ENCODE data around the gene FGF14. TPM values are rescaled to one million over a fixed set of nuclear protein-coding genes. Genes with fewer than 3 reads are reported as not detected.

Gene FGF14
- total RNA-seq, 1 experiment from 2014 or later = not detected

DNA sequence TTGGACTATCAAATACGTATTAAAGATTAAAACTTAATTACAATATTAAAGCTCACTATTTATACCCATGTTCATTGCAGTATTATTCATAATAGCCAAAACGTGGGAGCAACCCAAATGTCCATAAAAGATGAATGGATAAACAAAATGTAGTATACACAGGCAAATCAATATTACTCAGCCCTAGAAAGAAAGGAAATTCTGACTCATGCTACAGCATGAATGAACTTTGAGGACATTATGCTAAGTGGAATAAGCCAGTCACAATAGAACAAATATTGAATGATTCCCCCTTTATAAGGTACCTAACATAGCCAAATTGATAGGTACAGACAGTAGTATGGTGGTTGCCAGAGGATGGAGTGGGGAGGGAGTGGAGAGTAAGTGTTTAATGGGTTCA is 457.3 kb downstream of the FGF14 start:
- DNase-seq (peak; percentile 48), ATAC-seq (peak; percentile 43)
- no peak overlapping the region for H3K27ac ChIP-seq (ENCODE audit: low read length)
- no peak overlapping the region for H2AFZ ChIP-seq (ENCODE audit: low read length)
- POLR2A ChIA-PET (ENCODE audit: unreplicated experiment) = no interaction called here
- intact Hi-C loops (cut with micrococcal nuclease) = loop anchor here (5.0 kb wide), 2 partner anchors 198 to 613 kb away; no protein-coding TSS in a partner anchor
- no TSS peak for BruUV-seq (replicated peaks)
- no peaks in the 10 kb centered on the region for H4K20me1 ChIP-seq (ENCODE audit: low read length)
- H3F3A ChIP-seq (ENCODE audit: low read length, unreplicated experiment) = no peaks in the 10 kb centered on the region
- H3K9me3 ChIP-seq (ENCODE audit: low read length) = no peaks in the 10 kb centered on the region
- H3K79me2 ChIP-seq (ENCODE audit: low read length) = no peaks in the 10 kb centered on the region
- H3K36me3 ChIP-seq (ENCODE audit: low read depth, low read length) = no peaks in the 10 kb centered on the region
- no peak for TF ChIP-seq EZH2phosphoT487 (IDR thresholded peaks at IDR 0.05; ENCODE audit: borderline replicate concordance, low read length)
- no peak for TF ChIP-seq EZH2 (IDR thresholded peaks at IDR 0.05; ENCODE audit: low read length, unreplicated experiment)
- TF ChIP-seq, protein P1, sequence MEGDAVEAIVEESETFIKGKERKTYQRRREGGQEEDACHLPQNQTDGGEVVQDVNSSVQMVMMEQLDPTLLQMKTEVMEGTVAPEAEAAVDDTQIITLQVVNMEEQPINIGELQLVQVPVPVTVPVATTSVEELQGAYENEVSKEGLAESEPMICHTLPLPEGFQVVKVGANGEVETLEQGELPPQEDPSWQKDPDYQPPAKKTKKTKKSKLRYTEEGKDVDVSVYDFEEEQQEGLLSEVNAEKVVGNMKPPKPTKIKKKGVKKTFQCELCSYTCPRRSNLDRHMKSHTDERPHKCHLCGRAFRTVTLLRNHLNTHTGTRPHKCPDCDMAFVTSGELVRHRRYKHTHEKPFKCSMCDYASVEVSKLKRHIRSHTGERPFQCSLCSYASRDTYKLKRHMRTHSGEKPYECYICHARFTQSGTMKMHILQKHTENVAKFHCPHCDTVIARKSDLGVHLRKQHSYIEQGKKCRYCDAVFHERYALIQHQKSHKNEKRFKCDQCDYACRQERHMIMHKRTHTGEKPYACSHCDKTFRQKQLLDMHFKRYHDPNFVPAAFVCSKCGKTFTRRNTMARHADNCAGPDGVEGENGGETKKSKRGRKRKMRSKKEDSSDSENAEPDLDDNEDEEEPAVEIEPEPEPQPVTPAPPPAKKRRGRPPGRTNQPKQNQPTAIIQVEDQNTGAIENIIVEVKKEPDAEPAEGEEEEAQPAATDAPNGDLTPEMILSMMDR (conservative IDR thresholded peaks at IDR 0.05; ENCODE audit: low read depth, low read length) = no peak
- H3K27me3 ChIP-seq (ENCODE audit: low read length) = peaks cover 10% of the 10 kb centered on the region; the same call in 1 of the 2 replicates
- H3K9me2 ChIP-seq (replicated peaks; ENCODE audit: low read length) = no peaks in the 10 kb centered on the region
- H3K9ac ChIP-seq (ENCODE audit: low read length) = no peak overlapping the region
- H3K4me3 ChIP-seq (ENCODE audit: low read length) = no peak overlapping the region
- CTCF ChIA-PET = interaction anchor here (0.6 kb wide), 1 partner anchor 169 kb away, joined by 3 read pairs; no protein-coding TSS in a partner anchor
- no peak overlapping the region for H3K4me2 ChIP-seq (ENCODE audit: low read length)
- H3K4me1 ChIP-seq (ENCODE audit: insufficient read depth, low read length) = no peaks in the 10 kb centered on the region

DNA sequence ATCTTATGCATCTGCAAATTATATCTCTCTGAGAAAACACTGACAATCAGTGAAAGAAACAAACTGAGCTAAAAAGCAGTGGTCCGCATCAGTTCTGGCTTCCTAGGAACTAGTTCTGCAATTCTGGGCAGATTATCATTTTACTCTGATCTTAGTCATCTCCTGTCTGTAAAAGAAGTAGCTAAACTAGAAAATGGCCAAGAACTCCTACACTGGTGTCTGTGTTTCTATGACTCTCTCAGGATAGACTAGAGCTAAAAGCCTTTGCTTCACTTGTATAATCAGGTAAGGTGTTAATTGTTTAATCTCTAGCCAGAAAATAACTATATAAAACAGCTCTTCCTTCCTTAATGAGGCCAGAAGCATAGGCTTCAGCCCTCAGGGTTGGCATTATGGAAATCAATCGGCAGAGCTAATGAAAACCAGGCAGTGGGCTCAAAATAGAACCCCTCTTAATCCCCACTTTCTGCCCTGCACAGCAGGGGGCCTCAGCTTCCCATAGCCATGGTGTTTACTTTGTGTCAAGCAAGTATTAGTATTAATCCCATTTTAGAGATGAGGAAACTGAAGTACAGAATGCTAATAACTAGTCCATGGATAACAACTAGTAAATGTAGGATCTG is 459.2 kb downstream of the FGF14 start:
- no TSS peak for BruUV-seq (replicated peaks)
- H3K4me1 ChIP-seq (ENCODE audit: insufficient read depth, low read length) = no peaks in the 10 kb centered on the region
- no peak overlapping the region for H3K4me2 ChIP-seq (ENCODE audit: low read length)
- intact Hi-C loops (cut with micrococcal nuclease) = loop anchor here (5.0 kb wide), 2 partner anchors 200 to 615 kb away; no protein-coding TSS in a partner anchor
- DNase-seq (peak; percentile 9), ATAC-seq (peak; percentile 38; the same call in 1 of the 2 replicates)
- no peaks in the 10 kb centered on the region for H4K20me1 ChIP-seq (ENCODE audit: low read length)
- no peak overlapping the region for H3K9ac ChIP-seq (ENCODE audit: low read length)
- ChIA-PET CTCF (interaction anchor here (0.7 to 0.8 kb wide), 3 partner anchors 137 to 1030 kb away, joined by 3 to 4 read pairs (median 3); no protein-coding TSS in a partner anchor), POLR2A (ENCODE audit: unreplicated experiment) (no interaction called here)
- no peaks in the 10 kb centered on the region for H3K9me3 ChIP-seq (ENCODE audit: low read length)
- H3K27me3 ChIP-seq (ENCODE audit: low read length) = peaks cover 29% of the 10 kb centered on the region
- no peak overlapping the region for H3K4me3 ChIP-seq (ENCODE audit: low read length)
- H3K27ac ChIP-seq (ENCODE audit: low read length) = no peak overlapping the region
- TF ChIP-seq EZH2 (IDR thresholded peaks at IDR 0.05; ENCODE audit: low read length, unreplicated experiment) (no peak), EZH2phosphoT487 (IDR thresholded peaks at IDR 0.05; ENCODE audit: borderline replicate concordance, low read length) (no peak)
- TF ChIP-seq, protein P1 (conservative IDR thresholded peaks at IDR 0.05; ENCODE audit: low read depth, low read length) = no peak
- no peaks in the 10 kb centered on the region for H3K36me3 ChIP-seq (ENCODE audit: low read depth, low read length)
- H3K9me2 ChIP-seq (replicated peaks; ENCODE audit: low read length) = no peaks in the 10 kb centered on the region
- H3F3A ChIP-seq (ENCODE audit: low read length, unreplicated experiment) = no peaks in the 10 kb centered on the region
- H2AFZ ChIP-seq (ENCODE audit: low read length) = no peak overlapping the region
- no peaks in the 10 kb centered on the region for H3K79me2 ChIP-seq (ENCODE audit: low read length)

DNA sequence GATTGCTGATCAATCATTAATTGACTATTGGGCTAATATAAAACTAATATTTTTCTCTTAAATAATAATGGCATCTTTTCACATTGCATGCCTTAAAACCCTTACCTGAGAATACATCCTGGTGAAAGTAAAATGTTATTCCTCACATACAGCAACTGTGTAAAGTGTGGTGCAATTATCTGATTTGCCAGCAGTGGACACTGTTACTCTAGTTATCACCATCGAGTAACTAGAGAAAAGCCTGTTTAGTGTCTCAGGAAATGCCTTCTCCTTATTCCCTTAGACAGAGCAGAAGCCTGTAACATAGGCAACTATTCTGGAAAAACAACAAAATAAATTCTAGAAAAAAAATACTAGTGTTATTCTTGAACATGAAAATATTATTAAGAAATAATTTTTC is 459.8 kb downstream of the FGF14 start:
- no peaks in the 10 kb centered on the region for H3K36me3 ChIP-seq (ENCODE audit: low read depth, low read length)
- peaks cover 33% of the 10 kb centered on the region for H3K27me3 ChIP-seq (ENCODE audit: low read length)
- H2AFZ ChIP-seq (ENCODE audit: low read length) = no peak overlapping the region
- no peaks in the 10 kb centered on the region for H3F3A ChIP-seq (ENCODE audit: low read length, unreplicated experiment)
- H3K27ac ChIP-seq (ENCODE audit: low read length) = no peak overlapping the region
- no peaks in the 10 kb centered on the region for H3K79me2 ChIP-seq (ENCODE audit: low read length)
- H3K4me1 ChIP-seq (ENCODE audit: insufficient read depth, low read length) = no peaks in the 10 kb centered on the region
- no peaks in the 10 kb centered on the region for H3K9me3 ChIP-seq (ENCODE audit: low read length)
- intact Hi-C loops (cut with micrococcal nuclease) = loop anchor here (5.0 kb wide), 2 partner anchors 200 to 615 kb away; no protein-coding TSS in a partner anchor
- no peak overlapping the region for H3K4me3 ChIP-seq (ENCODE audit: low read length)
- H3K9ac ChIP-seq (ENCODE audit: low read length) = no peak overlapping the region
- H4K20me1 ChIP-seq (ENCODE audit: low read length) = no peaks in the 10 kb centered on the region
- ATAC-seq (peak; percentile 87), DNase-seq (peak; percentile 54)
- no peaks in the 10 kb centered on the region for H3K9me2 ChIP-seq (replicated peaks; ENCODE audit: low read length)
- no peak overlapping the region for H3K4me2 ChIP-seq (ENCODE audit: low read length)
- ChIA-PET CTCF (interaction anchor here (0.7 kb wide), 1 partner anchor 137 kb away, joined by 3 read pairs; no protein-coding TSS in a partner anchor), POLR2A (ENCODE audit: unreplicated experiment) (no interaction called here)
- no TSS peak for BruUV-seq (replicated peaks)
- TF ChIP-seq EZH2phosphoT487 (IDR thresholded peaks at IDR 0.05; ENCODE audit: borderline replicate concordance, low read length) = no peak
- TF ChIP-seq, protein P1 (conservative IDR thresholded peaks at IDR 0.05; ENCODE audit: low read depth, low read length) = peak; percentile 57

Data from PC-3 (cell line).